ENCODE data around the gene KCNMA1. TPM values are rescaled to one million over a fixed set of nuclear protein-coding genes. Genes with fewer than 3 reads are reported as not detected.

Gene KCNMA1
- total RNA-seq, 1 experiment from 2014 or later, result 143 TPM

DNA sequence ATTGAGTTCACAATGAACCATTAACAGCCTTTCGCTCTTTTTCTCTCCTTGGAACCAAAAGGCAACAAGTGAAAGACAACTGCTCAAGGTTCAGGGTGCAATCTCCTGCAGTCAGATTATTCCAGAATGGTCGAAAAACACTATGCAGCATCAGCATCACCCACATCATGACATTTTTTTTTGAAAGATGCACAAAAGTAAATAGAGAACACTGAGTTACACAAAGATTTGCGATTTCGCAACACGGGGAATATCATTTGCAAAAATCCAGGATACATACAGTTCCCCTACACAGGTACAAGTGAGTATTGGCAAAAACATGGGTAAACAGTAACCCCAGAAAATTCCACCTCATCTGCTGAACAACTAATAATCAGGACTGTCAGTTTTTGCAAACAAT, 611.5 kb downstream of the KCNMA1 start:
- no peaks in the 10 kb centered on the region for H4K20me1 ChIP-seq (ENCODE audit: low read length)
- no peak overlapping the region for H2AFZ ChIP-seq (ENCODE audit: low read length)
- DNase-seq, result no peak
- H3K79me2 ChIP-seq (ENCODE audit: low read length), result no peaks in the 10 kb centered on the region
- H3K27ac ChIP-seq (ENCODE audit: low read length), result no peak overlapping the region
- CTCF ChIA-PET, result no interaction called here
- H3K27me3 ChIP-seq (ENCODE audit: low read length), result no peaks in the 10 kb centered on the region
- POLR2A ChIA-PET (ENCODE audit: unreplicated experiment), result no interaction called here
- no peaks in the 10 kb centered on the region for H3K9me2 ChIP-seq (replicated peaks; ENCODE audit: low read length)
- no peak for ATAC-seq
- intact Hi-C loops (cut with micrococcal nuclease), result loop anchor here (5.0 to 10.0 kb wide), 2 partner anchors 51 to 291 kb away; no protein-coding TSS in a partner anchor
- no peaks in the 10 kb centered on the region for H3K9me3 ChIP-seq (ENCODE audit: low read length)
- no TSS peak for BruUV-seq (replicated peaks)
- no peak overlapping the region for H3K4me3 ChIP-seq (ENCODE audit: low read length)
- H3F3A ChIP-seq (ENCODE audit: low read length, unreplicated experiment), result no peaks in the 10 kb centered on the region
- no peaks in the 10 kb centered on the region for H3K4me1 ChIP-seq (ENCODE audit: insufficient read depth, low read length)
- no peak overlapping the region for H3K9ac ChIP-seq (ENCODE audit: low read length)
- no peaks in the 10 kb centered on the region for H3K36me3 ChIP-seq (ENCODE audit: low read depth, low read length)
- TF ChIP-seq CTCF (conservative IDR thresholded peaks at IDR 0.05; ENCODE audit: low read depth, low read length), result no peak
- no peak for TF ChIP-seq EZH2phosphoT487 (IDR thresholded peaks at IDR 0.05; ENCODE audit: borderline replicate concordance, low read length)
- TF ChIP-seq EZH2 (IDR thresholded peaks at IDR 0.05; ENCODE audit: low read length, unreplicated experiment), result no peak
- no peak overlapping the region for H3K4me2 ChIP-seq (ENCODE audit: low read length)

GRCh38 chr10:77024461-77024860, 613.1 kb downstream of the KCNMA1 start:
- no peak overlapping the region for H3K4me3 ChIP-seq (ENCODE audit: low read length)
- no peak overlapping the region for H2AFZ ChIP-seq (ENCODE audit: low read length)
- H3K9ac ChIP-seq (ENCODE audit: low read length), result no peak overlapping the region
- H3K4me2 ChIP-seq (ENCODE audit: low read length), result no peak overlapping the region
- DNase-seq, result no peak
- no peaks in the 10 kb centered on the region for H3K4me1 ChIP-seq (ENCODE audit: insufficient read depth, low read length)
- no peaks in the 10 kb centered on the region for H3K36me3 ChIP-seq (ENCODE audit: low read depth, low read length)
- intact Hi-C loops (cut with micrococcal nuclease), result loop anchor here (5.0 to 10.0 kb wide), 2 partner anchors 33 to 290 kb away; no protein-coding TSS in a partner anchor
- H3K79me2 ChIP-seq (ENCODE audit: low read length), result no peaks in the 10 kb centered on the region
- no peaks in the 10 kb centered on the region for H3K27me3 ChIP-seq (ENCODE audit: low read length)
- H3K9me3 ChIP-seq (ENCODE audit: low read length), result no peaks in the 10 kb centered on the region
- H3F3A ChIP-seq (ENCODE audit: low read length, unreplicated experiment), result no peaks in the 10 kb centered on the region
- H3K9me2 ChIP-seq (replicated peaks; ENCODE audit: low read length), result no peaks in the 10 kb centered on the region
- TF ChIP-seq EZH2 (IDR thresholded peaks at IDR 0.05; ENCODE audit: low read length, unreplicated experiment) (no peak), CTCF (conservative IDR thresholded peaks at IDR 0.05; ENCODE audit: low read depth, low read length) (no peak), EZH2phosphoT487 (IDR thresholded peaks at IDR 0.05; ENCODE audit: borderline replicate concordance, low read length) (no peak)
- BruUV-seq (replicated peaks), result no TSS peak
- ATAC-seq, result no peak
- H3K27ac ChIP-seq (ENCODE audit: low read length), result no peak overlapping the region
- H4K20me1 ChIP-seq (ENCODE audit: low read length), result no peaks in the 10 kb centered on the region
- ChIA-PET CTCF (no interaction called here), POLR2A (ENCODE audit: unreplicated experiment) (no interaction called here)

DNA sequence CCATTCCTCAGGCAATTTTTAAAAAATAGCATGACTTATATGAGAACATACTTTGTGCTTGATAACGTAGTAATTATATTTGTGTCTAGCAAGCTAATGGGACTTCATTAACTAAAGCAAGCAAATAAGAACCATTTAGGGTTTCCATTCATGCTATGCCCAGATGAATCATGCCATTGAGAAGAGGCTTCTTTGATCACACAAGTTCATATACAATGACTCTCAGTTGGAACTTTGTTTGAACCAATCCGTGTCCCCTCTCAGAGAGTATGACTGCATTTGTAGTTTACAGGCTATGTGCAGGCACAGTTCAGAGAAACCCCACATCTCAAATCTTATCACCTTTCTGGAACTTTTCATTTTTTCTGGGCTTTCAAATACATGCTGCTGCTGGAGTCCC, 614.2 kb downstream of the KCNMA1 start:
- DNase-seq, result no peak

More for the DNA sequence above, 614.2 kb downstream of the KCNMA1 start:
- Histone ChIP-seq H3K9ac (ENCODE audit: low read length) (no peak overlapping the region), H3K4me1 (ENCODE audit: insufficient read depth, low read length) (no peaks in the 10 kb centered on the region), H3K36me3 (ENCODE audit: low read depth, low read length) (no peaks in the 10 kb centered on the region), H3K4me3 (ENCODE audit: low read length) (no peak overlapping the region), H3K79me2 (ENCODE audit: low read length) (no peaks in the 10 kb centered on the region), H3K27me3 (ENCODE audit: low read length) (no peaks in the 10 kb centered on the region), H3F3A (ENCODE audit: low read length, unreplicated experiment) (no peaks in the 10 kb centered on the region), H3K4me2 (ENCODE audit: low read length) (no peak overlapping the region), H3K9me2 (replicated peaks; ENCODE audit: low read length) (no peaks in the 10 kb centered on the region), H3K9me3 (ENCODE audit: low read length) (no peaks in the 10 kb centered on the region), H4K20me1 (ENCODE audit: low read length) (no peaks in the 10 kb centered on the region), H2AFZ (ENCODE audit: low read length) (no peak overlapping the region), H3K27ac (ENCODE audit: low read length) (no peak overlapping the region)
- intact Hi-C loops (cut with micrococcal nuclease), result loop anchor here (5.0 to 10.0 kb wide), 2 partner anchors 34 to 289 kb away; no protein-coding TSS in a partner anchor
- BruUV-seq (replicated peaks), result no TSS peak
- no peak for ATAC-seq
- ChIA-PET POLR2A (ENCODE audit: unreplicated experiment) (no interaction called here), CTCF (no interaction called here)
- TF ChIP-seq EZH2phosphoT487 (IDR thresholded peaks at IDR 0.05; ENCODE audit: borderline replicate concordance, low read length) (no peak), CTCF (conservative IDR thresholded peaks at IDR 0.05; ENCODE audit: low read depth, low read length) (no peak), EZH2 (IDR thresholded peaks at IDR 0.05; ENCODE audit: low read length, unreplicated experiment) (no peak)

All from PC-3 (cell line).